Endothelial cell of umbilical vein (primary cell): Measurements from ENCODE around the gene CAMTA1. TPM values are rescaled to one million over a fixed set of nuclear protein-coding genes. Genes with fewer than 3 reads are reported as not detected.

Source experiments
- BruUV-seq: library from RNA; stranded (reverse); fragments of 400-500 nt; replicated peaks from 2 replicates; lab custom pipeline; 2021; lab: Mats Ljungman, UMichigan
- CTCF ChIA-PET: fragments of 300-600, 350-600 bp; sonication (Branson Sonifier 250); formaldehyde crosslinking; loops from one replicate; lab custom pipeline; 2021; ENCODE audit warnings: antibody characterized with exemption, inconsistent platforms; lab: Charles Lee
- POLR2A ChIA-PET: fragments of 300-600, 350-600 bp; sonication (Branson Sonifier 250); formaldehyde crosslinking; loops from one replicate; lab custom pipeline; 2021; ENCODE audit warnings: antibody characterized with exemption, inconsistent platforms; lab: Charles Lee
- DNase-seq: peaks from one replicate; pipeline ENCODE4 v3.0.0-alpha.2; 2011; ENCODE audit warnings: low read depth, low spot score
- FAIRE-seq: peaks from 2 replicates; lab custom pipeline; 2011; peaks lifted over from hg19 to GRCh38; lab: Jason Lieb, UNC
- H2AFZ ChIP-seq: 2 replicates; pipeline ENCODE4 v1.6.0; 2012; ENCODE audit warnings: low read depth, low read length, control low read depth, inconsistent platforms
- H3K27ac ChIP-seq: 2 replicates; pipeline ENCODE4 v1.5.1; 2011; ENCODE audit warnings: low read depth, mild to moderate bottlenecking, control low read depth, low read length, moderate library complexity; ENCODE audit not compliant: insufficient read depth
- H3K27me3 ChIP-seq, 2 experiments: 2 replicates each; pipeline versions ENCODE4 v1.6.0 to v1.6.1; 2011; ENCODE audit warnings: low read length in 2 of 2, mixed read lengths in 1 of 2; ENCODE audit not compliant: control insufficient read depth in 2 of 2, insufficient read depth in 2 of 2
- H3K36me3 ChIP-seq, 2 experiments: 2 replicates in 1 of 2; 3 replicates in 1 of 2; pipeline ENCODE4 v1.5.1; 2011; ENCODE audit warnings: low read length in 2 of 2, mild to moderate bottlenecking in 1 of 2, moderate library complexity in 1 of 2; ENCODE audit not compliant: control insufficient read depth in 2 of 2, insufficient read depth in 2 of 2; ENCODE audit errors: extremely low read depth in 1 of 2
- H3K4me1 ChIP-seq: 3 replicates; pipeline ENCODE4 v1.5.1; 2011; ENCODE audit warnings: mild to moderate bottlenecking, low read length; ENCODE audit not compliant: control insufficient read depth, insufficient read depth; ENCODE audit errors: extremely low read depth
- H3K4me2 ChIP-seq: 2 replicates; pipeline ENCODE4 v1.6.1; 2011; ENCODE audit warnings: low read length, control low read depth, mixed read lengths; ENCODE audit not compliant: insufficient read depth
- H3K4me3 ChIP-seq, 3 experiments: fragments of 200-600 bp in 1 of 3; sonication (generic), shearing (Covaris generic) in 1 of 3; replicated peaks in 1 of 3; 2 replicates each; pipeline ENCODE4 v1.5.1; 2011 to 2016; ENCODE audit warnings: control low read depth in 3 of 3, low read length in 3 of 3, mild to moderate bottlenecking in 2 of 3, inconsistent platforms in 1 of 3, low read depth in 1 of 3, moderate library complexity in 1 of 3; ENCODE audit not compliant: insufficient read depth in 1 of 3
- H3K79me2 ChIP-seq: 2 replicates; pipeline ENCODE4 v1.6.0; 2012; ENCODE audit warnings: low read length, inconsistent platforms; ENCODE audit not compliant: control insufficient read depth, insufficient read depth
- H3K9ac ChIP-seq: replicated peaks from 2 replicates; pipeline ENCODE3; 2011; ENCODE audit warnings: low read length, control low read depth; ENCODE audit not compliant: insufficient read depth; ENCODE audit errors: extremely low read depth
- H3K9me1 ChIP-seq: replicated peaks from 3 replicates; pipeline ENCODE4 v1.6.0; 2011; ENCODE audit warnings: mild to moderate bottlenecking, low read length; ENCODE audit not compliant: control insufficient read depth, insufficient read depth; ENCODE audit errors: extremely low read depth
- H3K9me3 ChIP-seq: replicated peaks from 2 replicates; pipeline ENCODE4 v1.5.1; 2012; ENCODE audit warnings: low read length, inconsistent platforms; ENCODE audit not compliant: control insufficient read depth, insufficient read depth
- H4K20me1 ChIP-seq: replicated peaks from 2 replicates; pipeline ENCODE3; 2011; ENCODE audit warnings: mild to moderate bottlenecking, low read length; ENCODE audit not compliant: control insufficient read depth, insufficient read depth; ENCODE audit errors: extremely low read depth
- CTCF ChIP-seq, 2 donors: IDR thresholded peaks; 1 replicate in 1 of 2; 2 replicates in 1 of 2; pipeline ENCODE4 v1.5.1; 2011; ENCODE audit warnings: low read length in 2 of 2, mild to moderate bottlenecking in 2 of 2, moderate library complexity in 2 of 2, control low read depth in 1 of 2, inconsistent platforms in 1 of 2, low read depth in 1 of 2; ENCODE audit not compliant: insufficient read depth in 1 of 2; ENCODE audit errors: extremely low read depth in 1 of 2
- EZH2 ChIP-seq: IDR thresholded peaks from 2 replicates; pipeline ENCODE4 v1.6.1; 2012; ENCODE audit warnings: borderline replicate concordance, low read depth, mild to moderate bottlenecking, moderate library complexity, low read length, inconsistent platforms; ENCODE audit not compliant: severe bottlenecking
- FOS ChIP-seq: IDR thresholded peaks from 2 replicates; pipeline ENCODE4 v1.6.1; 2011; ENCODE audit warnings: mild to moderate bottlenecking, low read length, moderate library complexity, borderline replicate concordance; ENCODE audit not compliant: insufficient read depth
- GATA2 ChIP-seq: IDR thresholded peaks from 2 replicates; pipeline ENCODE4 v1.7.0; 2011; ENCODE audit warnings: low read depth, mild to moderate bottlenecking, moderate library complexity, mixed read lengths, low read length; ENCODE audit not compliant: insufficient read length, insufficient read depth
- JUN ChIP-seq: IDR thresholded peaks from 2 replicates; pipeline ENCODE4 v1.6.1; 2011; ENCODE audit warnings: borderline replicate concordance, low read depth; ENCODE audit not compliant: insufficient read length, insufficient read depth
- MAX ChIP-seq: IDR thresholded peaks from 2 replicates; pipeline ENCODE4 v1.6.1; 2011; ENCODE audit not compliant: insufficient read depth, insufficient read length
- MYC ChIP-seq: IDR thresholded peaks from one replicate; pipeline ENCODE4 v1.6.1; 2011; ENCODE audit warnings: mild to moderate bottlenecking, low read depth, low read length
- POLR2A ChIP-seq: IDR thresholded peaks from 2 replicates; pipeline ENCODE4 v1.6.1; 2012; ENCODE audit warnings: low read depth, mild to moderate bottlenecking, control low read depth, low read length
- POLR2AphosphoS5 ChIP-seq: IDR thresholded peaks from 2 replicates; pipeline ENCODE4 v1.6.1; 2012; ENCODE audit warnings: low read depth, mild to moderate bottlenecking, control low read depth, low read length, moderate library complexity; ENCODE audit not compliant: insufficient read depth
- dilution Hi-C: fragments of 300-500 bp; cut with MboI; formaldehyde crosslinking; loops from one replicate; pipeline ENCODE4 v1.15.0; 2019; ENCODE audit warnings: low sequenced_read_pairs; ENCODE audit not compliant: extremely low pct_ligation_motif_present
- intact Hi-C: fragments of 100-400 bp; cut with micrococcal nuclease; formaldehyde crosslinking; loops from one replicate; pipeline ENCODE4 v1.10.0; 2022
- polyA plus RNA-seq, 4 experiments: library from polyadenylated mRNA; depleted of rRNA in 3 of 4; stranded (reverse) in 3 of 4; unstranded in 1 of 4; fragments of >200 nt; gene quantifications; 2 replicates each; pipeline versions ENCODE4 v1.2.1 to v1.2.3, GENCODE V29; 2011 to 2012; ENCODE audit warnings: missing spikeins in 1 of 4
- total RNA-seq: library from RNA; stranded (reverse); gene quantifications from 2 replicates; pipeline ENCODE4 v1.2.3, GENCODE V29; 2021

CAMTA1 gene
- total and polyA plus RNA-seq, 2 donors (not counting 3 experiments of a cell fraction or from before 2014, with no cell fraction given), result 50.8 to 92.7 TPM

GRCh38 chr1:7062346-7063061 is 277.2 kb downstream of the CAMTA1 start:
- Histone ChIP-seq H3K4me1 (no peaks in the 10 kb centered on the region), H3K9me3 (no peaks in the 10 kb centered on the region), H2AFZ (no peak overlapping the region), H3K27me3 (no peaks in the 10 kb centered on the region), H3K9ac (no peak overlapping the region), H3K9me1 (no peaks in the 10 kb centered on the region), H3K27ac (no peak overlapping the region), H3K36me3 (no peaks in the 10 kb centered on the region), H3K79me2 (no peaks in the 10 kb centered on the region), H4K20me1 (no peaks in the 10 kb centered on the region), H3K4me3 (no peak overlapping the region), H3K4me2 (no peak overlapping the region)
- no peak for FAIRE-seq
- CTCF ChIA-PET, result interaction anchor here (1.9 kb wide), 1 partner anchor 7 kb away, joined by 11 read pairs; no protein-coding TSS in a partner anchor
- intact Hi-C loops (no loop called here), dilution Hi-C loops (no loop called here)
- BruUV-seq, result no TSS peak
- POLR2A ChIA-PET, result no interaction called here
- TF ChIP-seq CTCF (IDR thresholded peaks at IDR 0.05; ENCODE audit: extremely low read depth in 1 of 2, insufficient read depth in 1 of 2, low read depth in 1 of 2, low read length in 2 of 2), result no peak
- no peak for DNase-seq

GRCh38 chr1:7063981-7064380 is 278.7 kb downstream of the CAMTA1 start:
- Histone ChIP-seq H3K9ac (no peak overlapping the region), H3K9me1 (no peaks in the 10 kb centered on the region), H3K4me2 (no peak overlapping the region), H3K79me2 (no peaks in the 10 kb centered on the region), H3K27ac (no peak overlapping the region), H3K4me3 (no peak overlapping the region), H3K4me1 (no peaks in the 10 kb centered on the region), H3K9me3 (no peaks in the 10 kb centered on the region), H4K20me1 (no peaks in the 10 kb centered on the region), H3K36me3 (no peaks in the 10 kb centered on the region), H2AFZ (no peak overlapping the region), H3K27me3 (no peaks in the 10 kb centered on the region)
- TF ChIP-seq MYC (no peak), CTCF (IDR thresholded peaks at IDR 0.05; ENCODE audit: extremely low read depth in 1 of 2, insufficient read depth in 1 of 2, low read depth in 1 of 2, low read length in 2 of 2) (no peak), POLR2A (no peak), JUN (no peak), EZH2 (no peak), POLR2AphosphoS5 (no peak), MAX (no peak), FOS (no peak), GATA2 (no peak)
- ChIA-PET CTCF (no interaction called here), POLR2A (no interaction called here)
- dilution Hi-C loops, result no loop called here
- no TSS peak for BruUV-seq
- DNase-seq (no peak), FAIRE-seq (no peak)
- intact Hi-C loops, result no loop called here
